ENCODE results near the gene GRK3.

GRK3 gene

DNA sequence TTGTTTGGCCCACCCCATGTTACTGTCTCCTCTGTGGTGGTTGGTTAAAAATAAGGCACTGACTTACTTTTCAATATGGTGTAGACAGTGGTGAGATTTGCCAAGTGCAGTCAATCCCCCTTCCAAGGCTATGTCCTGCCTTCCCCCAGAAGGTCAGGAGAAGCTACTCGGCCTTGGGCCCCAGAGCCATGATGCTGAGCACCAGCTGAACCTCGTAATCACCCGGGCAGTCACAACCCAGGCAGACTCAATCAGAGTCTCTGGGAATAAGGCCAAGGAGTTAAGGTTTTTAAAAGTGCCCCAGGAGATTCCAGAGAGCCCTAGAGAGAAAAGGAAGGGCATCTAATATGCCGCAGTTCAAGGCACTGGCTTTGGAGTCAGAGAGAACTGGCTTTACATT lies 201.3 kb downstream of the GRK3 start:
- no peak for DNase-seq

DNA sequence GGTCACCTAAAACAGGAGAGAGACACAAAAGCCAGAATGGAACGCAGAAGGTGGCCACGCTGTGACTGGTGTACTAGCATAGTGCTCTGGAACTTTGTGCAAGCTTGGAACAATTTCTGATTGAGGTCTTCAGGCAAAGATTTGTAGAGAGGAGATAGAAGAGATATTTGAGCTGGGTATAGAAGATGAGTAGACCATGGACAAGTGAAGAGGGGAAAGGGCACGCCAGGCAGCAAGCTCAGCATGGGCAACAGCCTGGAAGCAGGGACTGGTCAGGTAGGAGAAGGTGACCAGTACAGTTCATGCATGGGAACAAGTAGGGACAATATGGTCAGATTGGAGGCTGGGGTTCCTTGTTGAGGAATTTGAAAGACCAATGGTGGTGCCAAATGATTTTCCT lies 201.9 kb downstream of the GRK3 start:
- no peak for DNase-seq

DNA sequence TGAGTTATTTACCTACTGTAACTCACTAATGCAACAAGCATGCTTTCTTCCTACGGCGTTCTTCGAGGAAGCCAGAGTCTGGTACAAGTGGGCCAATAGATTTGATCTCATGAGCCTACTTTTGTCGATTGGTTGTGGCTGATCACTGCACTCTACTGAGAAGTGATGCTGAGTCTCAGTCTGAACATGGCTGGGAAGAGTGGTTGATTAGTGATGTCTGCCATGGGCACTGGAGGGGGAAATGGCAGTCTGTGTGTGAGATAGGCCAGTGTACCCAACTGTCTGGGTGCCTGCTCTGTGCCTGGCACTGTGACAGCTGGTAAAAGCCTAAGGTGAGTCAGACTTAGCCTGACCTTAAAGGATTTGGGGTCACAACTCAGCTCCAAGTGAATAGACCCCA lies 205.9 kb downstream of the GRK3 start:
- no peak for DNase-seq

DNA sequence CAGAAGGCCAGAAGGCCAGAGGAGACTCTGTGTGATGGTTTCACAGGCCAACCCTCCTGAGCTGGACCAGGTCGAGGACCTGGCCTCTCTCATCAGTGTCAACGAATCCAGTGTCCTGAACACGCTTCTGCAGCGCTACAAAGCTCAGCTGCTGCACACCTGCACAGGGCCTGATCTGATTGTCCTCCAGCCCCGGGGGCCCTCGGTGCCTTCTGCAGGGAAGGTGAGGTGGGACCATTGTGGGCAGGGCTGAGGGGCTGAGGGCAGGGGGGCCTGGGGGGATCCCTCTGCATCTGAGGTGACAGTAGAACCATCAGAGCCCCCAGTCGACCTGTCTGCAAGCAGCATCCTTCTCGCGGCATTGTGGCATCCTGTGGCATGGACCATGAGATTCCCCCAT lies 207.8 kb downstream of the GRK3 start:
- no peak for DNase-seq

DNA sequence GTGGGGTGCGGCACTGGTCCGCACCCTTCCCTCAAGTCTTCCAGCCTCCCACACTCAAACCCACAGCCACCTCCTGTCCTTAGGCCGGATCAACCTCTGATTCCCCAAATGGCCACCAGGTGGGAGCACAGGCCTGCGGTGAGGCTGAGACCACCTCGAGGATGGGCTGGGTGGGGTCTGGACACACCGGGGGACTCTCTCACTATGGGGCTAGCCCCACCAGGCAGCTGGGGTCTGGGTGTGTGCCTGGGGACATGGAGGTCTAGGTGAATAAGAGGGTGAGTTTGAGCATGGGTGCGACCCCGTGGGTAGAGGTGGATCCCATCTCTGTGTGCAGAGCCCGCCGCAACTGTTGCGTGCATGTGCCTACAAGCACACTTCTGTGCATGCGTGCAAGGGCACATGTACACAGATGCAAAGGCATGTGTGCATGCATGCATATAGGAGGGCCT lies 210.1 kb downstream of the GRK3 start:
- no peak for DNase-seq

DNA sequence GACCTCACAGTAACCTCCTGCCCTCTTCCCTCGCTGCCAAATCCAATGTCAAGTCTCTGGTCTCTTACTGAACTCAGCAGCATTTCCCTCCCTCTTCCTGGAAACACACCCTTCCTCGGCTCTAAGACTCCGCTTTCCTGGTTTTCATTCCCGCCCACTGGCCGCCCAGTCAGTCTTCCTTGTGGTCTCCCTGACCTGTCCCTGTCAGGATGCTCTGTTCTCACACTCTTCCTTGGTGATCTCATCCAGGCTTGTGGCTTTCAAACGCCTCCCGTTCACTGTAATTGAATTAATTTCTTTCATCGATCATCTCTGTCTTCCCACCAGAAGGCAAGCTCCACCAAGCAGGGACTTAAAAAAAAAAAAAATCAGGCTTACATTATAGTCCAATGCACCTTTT lies 211.1 kb downstream of the GRK3 start:
- no peak for DNase-seq

DNA sequence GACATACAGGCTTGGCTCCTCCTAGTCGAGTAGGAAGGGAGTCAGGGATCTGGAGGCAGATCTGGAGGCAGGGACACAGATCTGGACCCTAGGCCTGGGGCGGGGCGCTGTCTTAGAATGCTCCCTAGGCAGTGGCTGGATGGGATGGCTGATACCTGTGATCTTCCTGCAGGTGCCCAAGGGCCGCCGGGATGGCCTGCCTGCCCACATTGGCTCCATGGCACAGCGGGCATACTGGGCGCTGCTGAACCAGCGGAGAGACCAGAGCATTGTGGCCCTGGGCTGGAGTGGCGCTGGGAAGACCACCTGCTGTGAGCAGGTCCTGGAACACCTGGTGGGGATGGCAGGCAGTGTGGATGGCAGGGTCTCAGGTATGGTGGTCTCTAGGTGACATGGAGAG lies 212.9 kb downstream of the GRK3 start:
- DNase-seq: no peak

DNA sequence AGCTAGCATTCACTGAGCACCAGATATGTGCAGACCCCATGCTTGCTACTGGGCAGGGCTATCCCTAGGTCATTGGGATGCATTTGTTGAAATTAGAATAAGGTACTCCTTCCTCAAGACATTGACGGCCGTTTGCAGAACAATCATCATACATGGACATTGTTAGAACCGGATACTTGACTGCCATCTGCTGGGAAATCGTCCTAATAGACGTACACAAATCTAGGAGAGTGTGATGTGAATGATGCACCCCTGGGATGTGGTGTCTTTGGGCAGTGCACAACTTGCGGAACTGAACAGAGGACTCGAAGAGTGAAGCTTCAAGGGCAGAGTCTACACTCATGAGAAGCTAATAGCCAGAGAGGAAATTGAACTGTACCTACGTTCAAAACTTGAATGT lies 213.4 kb downstream of the GRK3 start:
- DNase-seq: no peak
